COLO668 (cell line): ENCODE results near the gene AGBL2.
"Not testable (repeated sequence)": the region's sequence is repeated elsewhere in the genome, so short reads cannot be mapped to it uniquely, and the experiment has no call there.

Source experiments
- DNase-seq: peaks from one replicate; lab custom pipeline; 2025; ENCODE audit not compliant: unreplicated experiment; lab: John Stamatoyannopoulos, UW

Gene AGBL2

GRCh38 chr11:47636331-47636730 lies 78.8 kb downstream of the AGBL2 start:
- not testable (repeated sequence) for DNase-seq

GRCh38 chr11:47631473-47631872 lies 83.7 kb downstream of the AGBL2 start:
- DNase-seq = no peak

- no peak for DNase-seq
These were observed 87.1 kb downstream of the AGBL2 start for GRCh38 chr11:47628026-47628425.

- no peak for DNase-seq
These were observed 88.9 kb downstream of the AGBL2 start for GRCh38 chr11:47626234-47626633.

GRCh38 chr11:47620836-47621378 lies 94.3 kb downstream of the AGBL2 start:
- DNase-seq = no peak

- no peak for DNase-seq
These were observed 97.8 kb downstream of the AGBL2 start for GRCh38 chr11:47617417-47617809.

GRCh38 chr11:47616726-47617416 lies 98.3 kb downstream of the AGBL2 start:
- no peak for DNase-seq

- no peak for DNase-seq
These were observed 99.9 kb downstream of the AGBL2 start for GRCh38 chr11:47615249-47615648.

- DNase-seq = no peak
These were observed 103.8 kb downstream of the AGBL2 start for GRCh38 chr11:47611348-47611794.

- DNase-seq = no peak
These were observed 105.5 kb downstream of the AGBL2 start for GRCh38 chr11:47609675-47610074.
